HG03378 (cell line): ENCODE data around the gene MYOT.

ENCODE experiments used
- ATAC-seq: cut with Tn5 transposase; IDR thresholded peaks from one replicate; pipeline ENCODE4 v1.9.1; 2021; ENCODE audit warnings: mild to moderate bottlenecking, moderate library complexity; ENCODE audit not compliant: unreplicated experiment

MYOT gene

GRCh38 chr5:137899493-137899892 lies 31.8 kb downstream of the MYOT start:
- ATAC-seq, result no peak

GRCh38 chr5:137901011-137901817 lies 33.6 kb downstream of the MYOT start:
- ATAC-seq, result no peak

- no peak for ATAC-seq
These were observed 34.9 kb downstream of the MYOT start for GRCh38 chr5:137902408-137903133.

- no peak for ATAC-seq
These were observed 47.1 kb downstream of the MYOT start for GRCh38 chr5:137914758-137915157.

- ATAC-seq, result no peak
These were observed 49.3 kb downstream of the MYOT start for GRCh38 chr5:137916923-137917322.

- no peak for ATAC-seq
These were observed 54.3 kb downstream of the MYOT start for GRCh38 chr5:137921931-137922330.

GRCh38 chr5:137923856-137924255 lies 56.2 kb downstream of the MYOT start:
- no peak for ATAC-seq

GRCh38 chr5:137932800-137933199 lies 65.1 kb downstream of the MYOT start:
- no peak for ATAC-seq

GRCh38 chr5:137933491-137933911 lies 65.8 kb downstream of the MYOT start:
- ATAC-seq, result no peak

GRCh38 chr5:137935190-137935589 lies 67.5 kb downstream of the MYOT start:
- no peak for ATAC-seq

- no peak for ATAC-seq
These were observed 68.0 kb downstream of the MYOT start for GRCh38 chr5:137935694-137936093.
